ENCODE data around the gene LAMA5. TPM values are rescaled to one million over a fixed set of nuclear protein-coding genes. Genes with fewer than 3 reads are reported as not detected.

LAMA5 gene
- total RNA-seq, 1 donor from 2014 or later = 240 TPM

DNA sequence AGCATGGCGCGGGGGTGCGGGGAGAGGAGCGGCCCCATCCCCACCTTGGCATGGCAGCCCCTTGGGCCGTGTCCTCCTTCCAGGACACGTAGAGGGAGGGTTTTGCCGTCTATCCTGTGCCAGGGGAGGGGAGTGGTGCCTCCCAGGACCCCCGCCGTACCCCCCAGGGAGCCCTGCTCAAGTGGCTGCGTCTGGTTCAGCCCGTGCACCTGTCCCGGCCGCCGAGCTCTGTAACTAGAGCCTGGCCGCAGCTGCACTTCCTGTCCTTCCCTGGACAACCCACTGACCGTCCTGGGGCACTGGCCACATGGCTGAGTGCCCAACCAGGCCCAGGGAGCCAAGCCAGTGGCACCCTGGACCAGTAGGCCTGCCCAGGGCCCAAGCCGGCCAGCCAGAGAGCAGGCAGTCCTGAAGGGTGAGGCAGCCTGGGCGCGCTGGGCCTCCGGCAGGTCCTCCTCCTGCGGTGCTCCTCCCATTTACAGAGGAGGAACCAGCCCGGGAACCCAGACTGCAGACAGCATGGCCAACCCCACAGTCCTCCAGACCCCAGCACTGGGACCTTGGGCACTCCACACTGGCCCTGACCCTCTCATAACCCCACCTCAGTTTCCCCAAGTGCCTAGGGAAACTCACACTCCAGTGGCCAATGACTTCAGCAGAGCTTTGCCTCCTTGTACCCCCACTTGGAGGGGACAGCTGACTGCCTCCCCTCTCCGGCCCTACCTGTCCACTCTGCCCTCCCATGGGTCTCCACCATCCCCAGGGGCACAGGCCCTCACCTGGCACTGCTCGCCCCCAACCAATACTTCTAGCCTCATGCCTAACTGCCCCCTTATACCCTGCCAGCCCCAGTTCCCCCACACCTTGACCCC is 8.7 kb downstream of the LAMA5 start:
- no peak for TF ChIP-seq CTCF (conservative IDR thresholded peaks at IDR 0.05; ENCODE audit: low read depth, low read length)
- H3K4me3 ChIP-seq (ENCODE audit: low read depth, low read length) = peak overlapping the region; percentile 7
- no peak for DNase-seq (ENCODE audit: low read depth)

GRCh38 chr20:62357681-62358080 is 9.4 kb downstream of the LAMA5 start:
- TF ChIP-seq CTCF (conservative IDR thresholded peaks at IDR 0.05; ENCODE audit: low read depth, low read length) = no peak
- H3K4me3 ChIP-seq (ENCODE audit: low read depth, low read length) = no peak overlapping the region
- no peak for DNase-seq (ENCODE audit: low read depth)

DNA sequence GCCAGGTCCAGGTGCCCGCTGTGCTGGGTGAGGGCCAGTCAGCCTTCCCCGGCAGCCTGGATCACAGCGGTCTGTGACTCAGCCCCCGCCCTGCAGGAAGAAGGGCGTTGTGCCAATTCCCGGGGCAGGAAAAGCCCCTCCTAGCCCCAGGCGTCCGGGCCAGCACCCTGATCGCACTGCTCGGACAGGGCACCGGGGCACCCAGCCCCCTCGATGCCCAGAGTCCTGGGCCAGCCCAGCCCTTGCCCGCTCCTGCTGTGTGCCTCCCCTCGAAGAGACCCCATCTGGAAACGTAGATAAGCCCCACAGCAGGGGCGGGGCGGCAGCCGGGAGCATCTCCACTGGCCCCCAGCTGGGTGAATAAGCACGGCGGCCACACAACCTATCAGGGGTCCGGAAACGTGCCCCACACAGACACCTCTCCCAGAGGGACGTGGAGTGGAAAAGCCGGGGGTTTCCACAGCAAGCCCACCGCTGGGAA is 9.9 kb downstream of the LAMA5 start:
- peak overlapping the region; percentile 4 for H3K4me3 ChIP-seq (ENCODE audit: low read depth, low read length)
- DNase-seq (ENCODE audit: low read depth) = no peak
- TF ChIP-seq CTCF (conservative IDR thresholded peaks at IDR 0.05; ENCODE audit: low read depth, low read length) = no peak

GRCh38 chr20:62356589-62357186 is 10.4 kb downstream of the LAMA5 start:
- DNase-seq (ENCODE audit: low read depth) = no peak
- TF ChIP-seq CTCF (conservative IDR thresholded peaks at IDR 0.05; ENCODE audit: low read depth, low read length) = no peak
- H3K4me3 ChIP-seq (ENCODE audit: low read depth, low read length) = no peak overlapping the region

DNA sequence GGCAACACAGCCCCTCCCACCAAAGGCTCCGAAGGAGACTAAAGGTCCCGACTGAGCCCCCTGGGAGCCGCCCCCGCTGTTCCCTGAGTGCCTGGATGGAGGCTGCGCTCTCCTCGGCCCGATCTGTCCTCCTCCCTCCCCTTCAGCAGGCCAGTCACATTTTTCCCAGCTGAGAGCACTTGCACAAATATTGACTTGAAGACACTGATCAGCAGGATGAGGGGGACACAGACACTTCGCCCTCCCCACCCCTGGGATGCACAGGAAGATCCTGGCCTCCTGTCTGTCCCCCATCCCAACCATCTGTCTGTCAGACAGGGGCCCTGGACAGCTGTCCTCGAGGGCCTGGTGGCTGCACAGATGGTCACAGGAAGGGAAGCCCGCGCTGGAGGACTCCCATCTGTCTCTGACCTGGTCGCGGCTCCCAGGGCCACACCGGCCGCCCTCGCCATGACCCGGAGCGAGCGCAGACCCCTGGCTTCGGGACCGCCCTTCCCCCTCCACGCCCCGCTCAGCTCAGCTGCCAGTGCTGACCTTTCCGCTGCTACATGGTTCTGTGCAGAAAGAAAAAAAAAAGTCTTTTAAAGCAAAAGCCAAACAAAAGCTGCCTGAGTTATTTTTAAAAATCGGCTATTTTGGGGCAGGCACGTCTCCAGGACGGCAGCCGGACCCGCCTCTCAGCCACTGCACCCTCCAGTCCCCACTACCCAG is 11.1 kb downstream of the LAMA5 start:
- peak overlapping the region; percentile 30 for H3K4me3 ChIP-seq (ENCODE audit: low read depth, low read length)
- DNase-seq (ENCODE audit: low read depth) = no peak
- TF ChIP-seq CTCF (conservative IDR thresholded peaks at IDR 0.05; ENCODE audit: low read depth, low read length) = no peak

GRCh38 chr20:62355516-62355877 is 11.6 kb downstream of the LAMA5 start:
- H3K4me3 ChIP-seq (ENCODE audit: low read depth, low read length) = peak overlapping the region; percentile 30
- DNase-seq (ENCODE audit: low read depth) = no peak
- no peak for TF ChIP-seq CTCF (conservative IDR thresholded peaks at IDR 0.05; ENCODE audit: low read depth, low read length)

All from epithelial cell of proximal tubule (primary cell).